PFSK-1 (cell line): ENCODE measurements around the gene GUCD1.

Experiments
- FOXP2 ChIP-seq: optimal IDR thresholded peaks from 2 replicates; pipeline ENCODE3; 2011; ENCODE audit warnings: borderline replicate concordance, control low read depth, inconsistent platforms; ENCODE audit not compliant: insufficient read depth; ENCODE audit errors: extremely low read length, extremely low read depth
- POLR2AphosphoS5 ChIP-seq: IDR thresholded peaks from 2 replicates; pipeline ENCODE4 v1.6.1; 2012; ENCODE audit warnings: low read depth, mild to moderate bottlenecking, control low read depth, low read length, moderate library complexity
- REST ChIP-seq, 2 experiments: IDR thresholded peaks; 2 replicates each; pipeline versions ENCODE4 v1.6.1 to v1.8.0; 2011 to 2012; ENCODE audit warnings: low read depth in 2 of 2, low read length in 2 of 2, control low read depth in 1 of 2, inconsistent platforms in 1 of 2, mild to moderate bottlenecking in 1 of 2, moderate library complexity in 1 of 2; ENCODE audit not compliant: insufficient read depth in 1 of 2
- SIN3A ChIP-seq: IDR thresholded peaks from 2 replicates; pipeline ENCODE4 v1.6.1; 2012; ENCODE audit warnings: mild to moderate bottlenecking, low read length, moderate library complexity, borderline replicate concordance; ENCODE audit not compliant: insufficient read depth
- TAF1 ChIP-seq: IDR thresholded peaks from 2 replicates; pipeline ENCODE4 v1.6.1; 2012; ENCODE audit warnings: low read length, control low read depth, borderline replicate concordance; ENCODE audit not compliant: insufficient read depth

Gene GUCD1

GRCh38 chr22:24553597-24554312 lies 1.2 kb downstream of the GUCD1 start:
- TF ChIP-seq TAF1 (no peak), POLR2AphosphoS5 (no peak), SIN3A (no peak), REST (IDR thresholded peaks at IDR 0.05; ENCODE audit: insufficient read depth in 1 of 2, low read depth in 2 of 2, low read length in 2 of 2) (no peak), FOXP2 (no peak)

DNA sequence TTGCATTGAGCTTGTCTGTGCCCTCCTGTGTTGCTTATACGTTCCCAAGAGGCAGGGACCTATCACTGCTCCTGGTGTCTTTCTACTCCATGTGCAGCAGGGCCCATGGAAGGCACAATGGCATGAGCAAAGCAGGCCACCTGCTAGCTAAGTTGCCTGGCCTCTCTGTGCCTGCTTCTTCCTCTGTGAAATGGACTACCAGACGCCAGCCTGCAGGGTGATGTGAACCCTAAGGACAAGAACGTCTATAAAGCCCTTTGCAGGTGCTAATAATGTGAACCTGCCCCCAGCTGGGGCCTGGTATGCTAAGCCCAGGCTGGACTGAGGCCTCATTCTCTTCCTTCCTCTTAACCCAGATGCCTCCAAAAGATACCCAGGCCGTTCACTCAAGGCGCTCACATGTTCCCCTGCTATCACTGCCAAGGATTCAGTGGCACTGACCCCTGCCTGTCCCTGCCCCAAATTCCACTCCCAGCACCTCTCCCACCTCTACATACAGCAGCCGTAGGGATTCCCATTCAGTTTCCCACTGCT lies 4.0 kb downstream of the GUCD1 start:
- TF ChIP-seq POLR2AphosphoS5, result no peak

- TF ChIP-seq TAF1 (no peak), REST (IDR thresholded peaks at IDR 0.05; ENCODE audit: insufficient read depth in 1 of 2, low read depth in 2 of 2, low read length in 2 of 2) (no peak)
These were observed 4.7 kb downstream of the GUCD1 start for GRCh38 chr22:24550028-24550901.

DNA sequence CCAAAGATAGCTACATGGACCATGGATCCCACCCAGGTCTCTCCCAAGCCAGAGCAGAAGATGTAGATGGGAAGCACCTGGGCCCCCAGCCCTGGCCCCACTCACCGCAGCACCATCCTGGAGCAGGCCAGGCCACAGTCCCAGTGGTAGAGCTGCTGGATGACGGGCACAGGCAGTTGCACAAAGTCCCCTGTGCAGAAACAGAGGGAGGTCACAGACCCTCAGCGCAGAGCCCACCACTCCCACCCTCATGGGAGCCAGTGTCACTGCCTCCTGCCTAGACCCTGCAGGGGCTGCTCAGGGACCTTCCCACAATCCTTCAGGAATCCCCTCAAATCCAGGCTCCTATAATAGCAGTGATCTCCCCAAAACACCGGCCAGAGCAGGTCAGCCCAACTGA lies 6.1 kb downstream of the GUCD1 start:
- TF ChIP-seq TAF1 (no peak), POLR2AphosphoS5 (no peak), REST (IDR thresholded peaks at IDR 0.05; ENCODE audit: insufficient read depth in 1 of 2, low read depth in 2 of 2, low read length in 2 of 2) (no peak), SIN3A (no peak), FOXP2 (no peak)

DNA sequence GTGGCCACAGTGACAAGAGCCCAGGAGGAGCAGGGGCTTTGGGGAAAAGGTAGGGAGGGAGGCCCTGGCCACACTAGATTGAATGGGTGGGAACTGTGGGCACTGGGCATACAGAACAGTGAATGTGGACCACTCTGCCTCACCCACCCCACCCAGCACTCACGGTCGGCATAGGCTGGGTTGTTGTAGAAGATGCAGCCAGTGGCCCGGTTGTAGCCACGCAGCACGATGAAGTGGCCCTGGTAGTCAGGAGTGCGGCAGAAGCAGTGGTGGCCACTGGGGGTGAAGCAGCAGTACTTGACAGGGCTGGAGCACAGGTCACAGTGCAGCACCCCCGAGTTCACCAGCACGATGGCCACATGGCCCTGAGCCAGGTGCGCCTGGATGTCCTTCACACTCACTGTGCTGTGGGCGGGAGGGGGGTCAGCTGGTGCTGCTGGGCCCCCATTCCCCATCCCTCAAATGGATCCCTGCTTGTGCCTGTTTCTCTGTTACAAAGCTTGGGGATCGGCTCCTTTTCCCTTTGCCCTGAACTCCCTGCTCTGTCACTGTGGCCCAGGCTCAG lies 11.2 kb downstream of the GUCD1 start:
- no peak for TF ChIP-seq POLR2AphosphoS5
- TF ChIP-seq SIN3A, result no peak
- no peak for TF ChIP-seq TAF1
- no peak for TF ChIP-seq REST (IDR thresholded peaks at IDR 0.05; ENCODE audit: insufficient read depth in 1 of 2, low read depth in 2 of 2, low read length in 2 of 2)
- TF ChIP-seq FOXP2, result no peak
